Parathyroid adenoma (tissue), 2 donors: ENCODE measurements around the gene SLU7.
A peak's percentile ranks its signal among the peaks of the same experiment; 100 is the strongest.

Source experiments
- H2AFZ ChIP-seq: fragments of 300-600 bp; sonication (generic); one replicate; pipeline ENCODE4 v1.7.0; 2017; ENCODE audit warnings: antibody characterized with exemption, mild to moderate bottlenecking
- H3K27ac ChIP-seq: fragments of 300-600 bp; sonication (generic); one replicate; pipeline ENCODE4 v1.7.0; 2017
- H3K27me3 ChIP-seq: fragments of 300-600 bp; sonication (generic); one replicate; pipeline ENCODE4 v1.7.0; 2017; ENCODE audit warnings: low read length; ENCODE audit not compliant: control insufficient read depth, insufficient read depth
- H3K36me3 ChIP-seq: fragments of 300-600 bp; sonication (generic); one replicate; pipeline ENCODE4 v1.7.0; 2017; ENCODE audit warnings: low read length; ENCODE audit not compliant: control insufficient read depth, insufficient read depth
- H3K4me1 ChIP-seq: fragments of 300-600 bp; sonication (generic); one replicate; pipeline ENCODE4 v1.7.0; 2017; ENCODE audit warnings: control low read depth
- H3K4me2 ChIP-seq: fragments of 300-600 bp; sonication (generic); one replicate; pipeline ENCODE4 v1.7.0; 2017; ENCODE audit warnings: low read length
- H3K4me3 ChIP-seq: fragments of 300-600 bp; sonication (generic); one replicate; pipeline ENCODE4 v1.7.0; 2017; ENCODE audit warnings: low read depth, low read length
- H3K79me2 ChIP-seq: fragments of 300-600 bp; sonication (generic); one replicate; pipeline ENCODE4 v1.7.0; 2017; ENCODE audit warnings: control low read depth
- H3K9ac ChIP-seq: fragments of 300-600 bp; sonication (generic); one replicate; pipeline ENCODE4 v1.7.0; 2017; ENCODE audit warnings: mild to moderate bottlenecking
- H3K9me3 ChIP-seq: fragments of 300-600 bp; sonication (generic); one replicate; pipeline ENCODE4 v1.7.0; 2017; ENCODE audit warnings: low read length; ENCODE audit not compliant: control insufficient read depth
- CTCF ChIP-seq: fragments of 300-600 bp; sonication (generic); IDR thresholded peaks from one replicate; pipeline ENCODE4 v1.7.0; 2017; ENCODE audit warnings: antibody characterized with exemption, mild to moderate bottlenecking
- donor health status: primary hyperparathyroidism.

Gene SLU7

GRCh38 chr5:160418561-160419457 is at the start of gene SLU7:
Gene SLU7 (minus strand): TSS chr5:160419081. CDS start chr5:160415294, 3,787 bp downstream.
- Histone ChIP-seq H3K9ac (peak within 1 kb of the TSS; percentile 65), H3K4me3 (peak within 1 kb of the TSS; percentile 90), H3K4me1 (peaks cover 2% of the 10 kb centered on the region), H3K9me3 (no peaks in the 10 kb centered on the region), H3K36me3 (no peaks in the 10 kb centered on the region), H3K79me2 (peaks cover 15% of the 10 kb centered on the region), H3K27ac (peak within 1 kb of the TSS; percentile 78), H2AFZ (peak within 1 kb of the TSS; percentile 82), H3K27me3 (no peaks in the 10 kb centered on the region), H3K4me2 (peak within 1 kb of the TSS; percentile 79)
- no peak for TF ChIP-seq CTCF

GRCh38 chr5:160468363-160468975 is 49.6 kb upstream of the SLU7 start:
- peaks cover 10% of the 10 kb centered on the region for H3K4me1 ChIP-seq
- H3K27ac ChIP-seq, result no peak overlapping the region
- H2AFZ ChIP-seq, result no peak overlapping the region
- no peak overlapping the region for H3K9ac ChIP-seq
- no peak for TF ChIP-seq CTCF
- no peaks in the 10 kb centered on the region for H3K9me3 ChIP-seq
- H3K27me3 ChIP-seq, result no peaks in the 10 kb centered on the region
- no peaks in the 10 kb centered on the region for H3K36me3 ChIP-seq
- H3K4me2 ChIP-seq, result no peak overlapping the region
- H3K4me3 ChIP-seq, result no peak overlapping the region
- no peaks in the 10 kb centered on the region for H3K79me2 ChIP-seq

- Histone ChIP-seq H3K27ac (no peak overlapping the region), H3K27me3 (no peaks in the 10 kb centered on the region), H3K4me3 (no peak overlapping the region), H3K9me3 (no peaks in the 10 kb centered on the region), H2AFZ (no peak overlapping the region), H3K9ac (no peak overlapping the region), H3K4me1 (peaks cover 14% of the 10 kb centered on the region), H3K4me2 (no peak overlapping the region), H3K79me2 (no peaks in the 10 kb centered on the region), H3K36me3 (no peaks in the 10 kb centered on the region)
- no peak for TF ChIP-seq CTCF
These were observed 48.9 kb upstream of the SLU7 start for GRCh38 chr5:160467555-160468362.

- TF ChIP-seq CTCF, result no peak
- Histone ChIP-seq H3K9me3 (no peaks in the 10 kb centered on the region), H3K4me2 (no peak overlapping the region), H3K27ac (no peak overlapping the region), H2AFZ (no peak overlapping the region), H3K27me3 (no peaks in the 10 kb centered on the region), H3K36me3 (no peaks in the 10 kb centered on the region), H3K4me1 (peaks cover 14% of the 10 kb centered on the region), H3K79me2 (no peaks in the 10 kb centered on the region), H3K4me3 (no peak overlapping the region), H3K9ac (no peak overlapping the region)
These were observed 48.1 kb upstream of the SLU7 start for GRCh38 chr5:160466889-160467554.
